ENCODE data around the gene PARN. TPM values are rescaled to one million over a fixed set of nuclear protein-coding genes. Genes with fewer than 3 reads are reported as not detected.

The PARN gene
- total and polyA plus RNA-seq, 2 of the 4 experiments (the other 2 are of a cell fraction) = 24.6 to 25.1 TPM

- dilution Hi-C loops (cut with HindIII; ENCODE audit: low sequenced_read_pairs, unreplicated experiment) = no loop called here
- H2AK5ac ChIP-seq (ENCODE audit: low read depth, low read length) = no peak overlapping the region
- H3K79me1 ChIP-seq (ENCODE audit: low read depth in 1 of 2, low read length in 2 of 2) = no peaks in the 10 kb centered on the region
- ChIA-PET POLR2A (ENCODE audit: unreplicated experiment) (no interaction called here), CTCF (no interaction called here)
- no peak overlapping the region for H2BK15ac ChIP-seq (ENCODE audit: low read depth, low read length)
- H3K27ac ChIP-seq (ENCODE audit: insufficient read depth, low read length) = no peak overlapping the region
- no peak overlapping the region for H3K4ac ChIP-seq (ENCODE audit: low read depth, low read length)
- in situ Hi-C loops (cut with MboI; ENCODE audit: low sequenced_read_pairs) = no loop called here
- H2BK20ac ChIP-seq (ENCODE audit: low read depth, low read length) = no peak overlapping the region
- H3K27me3 ChIP-seq (ENCODE audit: control insufficient read depth, insufficient read depth, low read length) = no peaks in the 10 kb centered on the region
- no peak overlapping the region for H3K9ac ChIP-seq (ENCODE audit: low read depth, low read length)
- H3K14ac ChIP-seq (replicated peaks; ENCODE audit: low read depth, low read length) = no peak overlapping the region
- H3K36me3 ChIP-seq (ENCODE audit: control insufficient read depth, insufficient read depth, low read length) = no peaks in the 10 kb centered on the region
- DNase-seq (no peak), ATAC-seq (ENCODE audit: low read depth) (no peak)
- no peak for TF ChIP-seq POLR2A (IDR thresholded peaks at IDR 0.05; ENCODE audit: low read depth, low read length)
- no peak for TF ChIP-seq CEBPB (IDR thresholded peaks at IDR 0.05; ENCODE audit: low read depth, low read length)
- no peak for TF ChIP-seq SMC3 (IDR thresholded peaks at IDR 0.05; ENCODE audit: low read depth, low read length)
- no peak for TF ChIP-seq RAD21 (IDR thresholded peaks at IDR 0.05; ENCODE audit: low read length)
- TF ChIP-seq ELK1 (IDR thresholded peaks at IDR 0.05; ENCODE audit: borderline replicate concordance, low read depth, low read length) = no peak
- TF ChIP-seq RCOR1 (IDR thresholded peaks at IDR 0.05; ENCODE audit: insufficient replicate concordance, low read length) = no peak
- TF ChIP-seq USF2 (IDR thresholded peaks at IDR 0.05; ENCODE audit: low read depth, low read length) = no peak
- TF ChIP-seq MXI1 (IDR thresholded peaks at IDR 0.05; ENCODE audit: borderline replicate concordance, low read depth, low read length) = no peak
- TF ChIP-seq MAFK (IDR thresholded peaks at IDR 0.05; ENCODE audit: low read depth, low read length) = no peak
- no peak for TF ChIP-seq RFX5 (IDR thresholded peaks at IDR 0.05; ENCODE audit: low read depth, low read length)
- TF ChIP-seq BHLHE40 (IDR thresholded peaks at IDR 0.05; ENCODE audit: low read depth, low read length) = no peak
- TF ChIP-seq CTCF (conservative IDR thresholded peaks at IDR 0.05; ENCODE audit: low read depth, low read length) = no peak
- no peak for TF ChIP-seq FOS (IDR thresholded peaks at IDR 0.05; ENCODE audit: low read depth, low read length)
- TF ChIP-seq MAZ (IDR thresholded peaks at IDR 0.05; ENCODE audit: borderline replicate concordance, low read depth, low read length) = no peak
- no peak for TF ChIP-seq NFE2L2 (IDR thresholded peaks at IDR 0.05; ENCODE audit: low read depth, low read length)
- no peak for TF ChIP-seq CHD1 (IDR thresholded peaks at IDR 0.05; ENCODE audit: low read depth, low read length)
- WGBS, 2 experiments (ENCODE audit: extremely low coverage in 2 of 2, insufficient read length in 1 of 2) = 67% methylated on average over 8 of the region's 11 CpGs; no CpG with 5 or more reads in 1 of the 2 experiments
- no peaks in the 10 kb centered on the region for H3K9me1 ChIP-seq (ENCODE audit: insufficient read depth, low read length)
- no peaks in the 10 kb centered on the region for H3K9me3 ChIP-seq (ENCODE audit: control insufficient read depth, insufficient read depth, low read length)
- no peak overlapping the region for H2AK9ac ChIP-seq (replicated peaks; ENCODE audit: low read depth, low read length, poor library complexity)
- no peak overlapping the region for H2AFZ ChIP-seq (replicated peaks; ENCODE audit: low read length, poor library complexity)
- no peak overlapping the region for H2BK5ac ChIP-seq (ENCODE audit: low read depth, low read length, poor library complexity, severe bottlenecking)
- H3K4me3 ChIP-seq (ENCODE audit: insufficient read depth, low read depth, low read length) = no peak overlapping the region
- H3K23ac ChIP-seq (ENCODE audit: low read depth, low read length) = no peak overlapping the region
- H3K4me1 ChIP-seq (ENCODE audit: control insufficient read depth, insufficient read depth, low read length) = no peaks in the 10 kb centered on the region
- no peak overlapping the region for H3K56ac ChIP-seq (ENCODE audit: extremely low read depth, insufficient read depth, low read length)
- no peaks in the 10 kb centered on the region for H4K20me1 ChIP-seq (ENCODE audit: insufficient read depth, low read length)
- no peak overlapping the region for H4K8ac ChIP-seq (ENCODE audit: low read depth in 2 of 2, low read length in 2 of 2)
- H2BK120ac ChIP-seq (ENCODE audit: low read depth, low read length) = no peak overlapping the region
- BruUV-seq (replicated peaks) = no TSS peak
- H4K5ac ChIP-seq (ENCODE audit: low read depth, low read length) = no peak overlapping the region
- no peak overlapping the region for H3K18ac ChIP-seq (ENCODE audit: low read depth, low read length)
- H4K91ac ChIP-seq (ENCODE audit: insufficient read depth, low read depth, low read length) = no peak overlapping the region
- no peak overlapping the region for H3K4me2 ChIP-seq (ENCODE audit: low read depth, low read length)
- intact Hi-C loops (cut with micrococcal nuclease) = no loop called here
Observed at GRCh38 chr16:14678748-14679497, 48.9 kb upstream of the PARN start.
